M059J (cell line): ENCODE results near the gene HOXA4. TPM values are rescaled to one million over a fixed set of nuclear protein-coding genes. Genes with fewer than 3 reads are reported as not detected.

ENCODE experiments used
- DNase-seq: peaks from one replicate; pipeline ENCODE4 v3.0.0-alpha.2; 2012; ENCODE audit warnings: low read depth
- total RNA-seq: library from RNA; depleted of rRNA; stranded (reverse); fragments of >200 nt; shearing (Covaris generic); gene quantifications from 2 replicates; pipeline ENCODE4 v1.2.3, GENCODE V29; 2014

Gene HOXA4
- total RNA-seq, 1 experiment from 2014 or later: 5.8 TPM

- peak; percentile 82 for DNase-seq
These were observed 39.3 kb upstream of the HOXA4 start for GRCh38 chr7:27169658-27170425.

- peak; percentile 60 for DNase-seq
These were observed 37.8 kb upstream of the HOXA4 start for GRCh38 chr7:27168265-27168947.

GRCh38 chr7:27167916-27168264 lies 37.3 kb upstream of the HOXA4 start:
- peak; percentile 65 for DNase-seq

- DNase-seq: peak; percentile 83
These were observed 36.3 kb upstream of the HOXA4 start for GRCh38 chr7:27166531-27167505.

GRCh38 chr7:27165996-27166530 lies 35.5 kb upstream of the HOXA4 start:
- peak; percentile 65 for DNase-seq

GRCh38 chr7:27165089-27165995 lies 34.8 kb upstream of the HOXA4 start, which contains the start of gene HOXA9:
Gene HOXA9 (minus strand): TSS chr7:27165537. CDS start chr7:27165457, 80 bp downstream.
- peak; percentile 93 for DNase-seq

- peak; percentile 60 for DNase-seq
These were observed 34.0 kb upstream of the HOXA4 start for GRCh38 chr7:27164367-27165088.

- DNase-seq: peak; percentile 28
These were observed 33.4 kb upstream of the HOXA4 start for GRCh38 chr7:27164045-27164366.

GRCh38 chr7:27163288-27164044 lies 32.9 kb upstream of the HOXA4 start:
- peak; percentile 40 for DNase-seq

- DNase-seq: peak; percentile 22
These were observed 32.2 kb upstream of the HOXA4 start for GRCh38 chr7:27162561-27163287.

GRCh38 chr7:27161721-27162560 lies 31.4 kb upstream of the HOXA4 start:
- peak; percentile 49 for DNase-seq

GRCh38 chr7:27161214-27161720 lies 30.7 kb upstream of the HOXA4 start:
- peak; percentile 65 for DNase-seq

- DNase-seq: peak; percentile 80
These were observed 30.1 kb upstream of the HOXA4 start for GRCh38 chr7:27160546-27161213.

- DNase-seq: no peak
These were observed 29.6 kb upstream of the HOXA4 start for GRCh38 chr7:27160145-27160545.

GRCh38 chr7:27159266-27160144 lies 28.9 kb upstream of the HOXA4 start:
- no peak for DNase-seq
